H9 (cell line): Measurements from ENCODE around the gene HSD11B1L. TPM values are rescaled to one million over a fixed set of nuclear protein-coding genes. Genes with fewer than 3 reads are reported as not detected.

ENCODE experiments used
- DNase-seq: peaks from one replicate; pipeline ENCODE4 v3.0.0-alpha.2; 2017
- H2AFZ ChIP-seq: one replicate; pipeline ENCODE4 v1.6.1; 2013; ENCODE audit warnings: mild to moderate bottlenecking, low read length, control low read depth, moderate library complexity
- H2AK5ac ChIP-seq: 2 replicates; pipeline ENCODE4 v1.6.1; 2013; ENCODE audit warnings: low read length, control low read depth, mixed read lengths; ENCODE audit not compliant: insufficient read length
- H2BK120ac ChIP-seq: one replicate; pipeline ENCODE4 v1.6.1; 2013; ENCODE audit warnings: low read depth, mild to moderate bottlenecking, low read length, control low read depth, inconsistent platforms; ENCODE audit not compliant: poor library complexity, severe bottlenecking
- H2BK12ac ChIP-seq: 2 replicates; pipeline ENCODE4 v1.6.1; 2013; ENCODE audit warnings: low read length, control low read depth, mixed read lengths, low read depth; ENCODE audit not compliant: insufficient read length
- H2BK15ac ChIP-seq: 2 replicates; pipeline ENCODE4 v1.6.1; 2013; ENCODE audit warnings: low read depth, low read length, control low read depth
- H2BK20ac ChIP-seq: one replicate; pipeline ENCODE4 v1.6.1; 2013; ENCODE audit warnings: low read depth, mild to moderate bottlenecking, low read length, control low read depth, inconsistent platforms; ENCODE audit not compliant: poor library complexity, severe bottlenecking
- H2BK5ac ChIP-seq: 2 replicates; pipeline ENCODE4 v1.6.1; 2013; ENCODE audit warnings: low read length, control low read depth, mixed read lengths; ENCODE audit not compliant: insufficient read length
- H3K14ac ChIP-seq: 2 replicates; pipeline ENCODE4 v1.6.1; 2013; ENCODE audit warnings: low read length, control low read depth; ENCODE audit not compliant: insufficient read depth
- H3K18ac ChIP-seq: 2 replicates; pipeline ENCODE4 v1.6.1; 2013; ENCODE audit warnings: low read depth, mild to moderate bottlenecking, mixed read lengths, low read length, control low read depth; ENCODE audit not compliant: insufficient read length
- H3K23ac ChIP-seq: 2 replicates; pipeline ENCODE4 v1.6.1; 2013; ENCODE audit warnings: low read length, control low read depth, mixed read lengths, low read depth; ENCODE audit not compliant: insufficient read length
- H3K23me2 ChIP-seq: 2 replicates; pipeline ENCODE4 v1.6.1; 2013; ENCODE audit warnings: low read depth, mild to moderate bottlenecking, mixed read lengths, low read length, control low read depth; ENCODE audit not compliant: insufficient read length, poor library complexity, severe bottlenecking
- H3K27ac ChIP-seq: 2 replicates; pipeline ENCODE4 v1.5.1; 2013; ENCODE audit warnings: low read length, control low read depth, mixed read lengths, low read depth; ENCODE audit not compliant: insufficient read length
- H3K27me3 ChIP-seq: 2 replicates; pipeline ENCODE4 v1.6.1; 2013; ENCODE audit warnings: low read length, control low read depth, inconsistent platforms; ENCODE audit not compliant: insufficient read depth
- H3K4ac ChIP-seq: 2 replicates; pipeline ENCODE4 v1.6.1; 2013; ENCODE audit warnings: low read depth, mild to moderate bottlenecking, control low read depth, inconsistent platforms, low read length, moderate library complexity
- H3K4me1 ChIP-seq: 2 replicates; pipeline ENCODE4 v1.6.1; 2013; ENCODE audit warnings: low read length, control low read depth, inconsistent platforms; ENCODE audit not compliant: insufficient read depth
- H3K4me2 ChIP-seq: 2 replicates; pipeline ENCODE4 v1.6.1; 2013; ENCODE audit warnings: low read length, control low read depth, mixed read lengths; ENCODE audit not compliant: insufficient read length, insufficient read depth
- H3K56ac ChIP-seq: 2 replicates; pipeline ENCODE4 v1.6.1; 2013; ENCODE audit warnings: low read depth, mild to moderate bottlenecking, mixed read lengths, low read length, control low read depth; ENCODE audit not compliant: insufficient read length
- H3K79me1 ChIP-seq: 2 replicates; pipeline ENCODE4 v1.6.1; 2013; ENCODE audit warnings: low read depth, mild to moderate bottlenecking, moderate library complexity, low read length, control low read depth, inconsistent platforms; ENCODE audit not compliant: insufficient read depth, poor library complexity, severe bottlenecking
- H3K79me2 ChIP-seq: 2 replicates; pipeline ENCODE4 v1.6.1; 2013; ENCODE audit warnings: low read length, control low read depth, inconsistent platforms; ENCODE audit not compliant: insufficient read depth
- H3K9ac ChIP-seq: 2 replicates; pipeline ENCODE4 v1.6.1; 2013; ENCODE audit warnings: low read length, control low read depth, mixed read lengths; ENCODE audit not compliant: insufficient read length; ENCODE audit errors: extremely low read depth
- H3K9me3 ChIP-seq: one replicate; pipeline ENCODE4 v1.6.1; 2013; ENCODE audit warnings: low read depth, low read length, inconsistent platforms; ENCODE audit not compliant: control insufficient read depth
- H3T11ph ChIP-seq: one replicate; pipeline ENCODE4 v1.6.1; 2013; ENCODE audit warnings: mild to moderate bottlenecking, low read length, control low read depth, inconsistent platforms
- H4K20me1 ChIP-seq: one replicate; pipeline ENCODE4 v1.6.1; 2013; ENCODE audit not compliant: control insufficient read depth, insufficient read length, insufficient read depth
- H4K5ac ChIP-seq: 2 replicates; pipeline ENCODE4 v1.6.1; 2013; ENCODE audit warnings: low read depth, mild to moderate bottlenecking, mixed read lengths, low read length, control low read depth; ENCODE audit not compliant: insufficient read length
- H4K8ac ChIP-seq: replicated peaks from 2 replicates; pipeline ENCODE4 v1.6.1; 2013; ENCODE audit warnings: low read length, control low read depth, mixed read lengths, low read depth; ENCODE audit not compliant: insufficient read length
- H4K91ac ChIP-seq: 2 replicates; pipeline ENCODE4 v1.6.1; 2013; ENCODE audit warnings: low read depth, mild to moderate bottlenecking, moderate library complexity, mixed read lengths, low read length, control low read depth; ENCODE audit not compliant: insufficient read length
- H3K27ac Mint-ChIP-seq, 3 experiments: 2 replicates in 2 of 3; 3 replicates in 1 of 3; pipeline ENCODE4 v1.8.0; 2020 to 2021; ENCODE audit warnings: mixed read lengths in 3 of 3, mild to moderate bottlenecking in 1 of 3, moderate library complexity in 1 of 3
- H3K27me3 Mint-ChIP-seq: 2 replicates; pipeline ENCODE4 v1.8.0; 2021; ENCODE audit warnings: low read depth, mild to moderate bottlenecking, moderate library complexity, mixed read lengths
- H3K36me3 Mint-ChIP-seq, 3 experiments: 2 replicates in 2 of 3; 3 replicates in 1 of 3; pipeline ENCODE4 v1.8.0; 2020 to 2021; ENCODE audit warnings: low read depth in 3 of 3, mixed read lengths in 3 of 3; ENCODE audit not compliant: insufficient read depth in 1 of 3
- H3K4me1 Mint-ChIP-seq, 2 experiments: 2 replicates each; pipeline ENCODE4 v1.8.0; 2020; ENCODE audit warnings: mixed read lengths in 2 of 2
- H3K4me3 Mint-ChIP-seq, 2 experiments: 2 replicates in 1 of 2; 3 replicates in 1 of 2; pipeline ENCODE4 v1.8.0; 2020 to 2021; ENCODE audit warnings: mild to moderate bottlenecking in 2 of 2, mixed read lengths in 2 of 2, moderate library complexity in 1 of 2
- H3K9me3 Mint-ChIP-seq, 2 experiments: 2 replicates in 1 of 2; 3 replicates in 1 of 2; pipeline ENCODE4 v1.8.0; 2020; ENCODE audit warnings: mild to moderate bottlenecking in 2 of 2, mixed read lengths in 2 of 2, moderate library complexity in 1 of 2
- WGBS: extraction: QIAGEN DNeasy Blood & Tissue Kit; methylation state at CpG from one replicate; pipeline ENCODE4 v1.1.7; 2013; ENCODE audit warnings: missing lambda C conversion rate, low lambda C conversion rate, mixed read lengths; ENCODE audit not compliant: insufficient read length; ENCODE audit errors: extremely low coverage; 5-methylcytosine and 5-hydroxymethylcytosine counted together
- total RNA-seq: library from RNA; stranded (reverse); gene quantifications from 2 replicates; pipeline ENCODE4 v1.2.1, GENCODE V29; 2021
- TF ChIP-seq, protein P1 (sequence below): fragments of 200-600 bp; sonication (generic); conservative IDR thresholded peaks from 3 replicates; pipeline ENCODE4 v1.8.0; 2021; ENCODE audit warnings: antibody characterized with exemption, mild to moderate bottlenecking

The HSD11B1L gene
- total RNA-seq, 1 experiment from 2014 or later: 9.3 TPM

DNA sequence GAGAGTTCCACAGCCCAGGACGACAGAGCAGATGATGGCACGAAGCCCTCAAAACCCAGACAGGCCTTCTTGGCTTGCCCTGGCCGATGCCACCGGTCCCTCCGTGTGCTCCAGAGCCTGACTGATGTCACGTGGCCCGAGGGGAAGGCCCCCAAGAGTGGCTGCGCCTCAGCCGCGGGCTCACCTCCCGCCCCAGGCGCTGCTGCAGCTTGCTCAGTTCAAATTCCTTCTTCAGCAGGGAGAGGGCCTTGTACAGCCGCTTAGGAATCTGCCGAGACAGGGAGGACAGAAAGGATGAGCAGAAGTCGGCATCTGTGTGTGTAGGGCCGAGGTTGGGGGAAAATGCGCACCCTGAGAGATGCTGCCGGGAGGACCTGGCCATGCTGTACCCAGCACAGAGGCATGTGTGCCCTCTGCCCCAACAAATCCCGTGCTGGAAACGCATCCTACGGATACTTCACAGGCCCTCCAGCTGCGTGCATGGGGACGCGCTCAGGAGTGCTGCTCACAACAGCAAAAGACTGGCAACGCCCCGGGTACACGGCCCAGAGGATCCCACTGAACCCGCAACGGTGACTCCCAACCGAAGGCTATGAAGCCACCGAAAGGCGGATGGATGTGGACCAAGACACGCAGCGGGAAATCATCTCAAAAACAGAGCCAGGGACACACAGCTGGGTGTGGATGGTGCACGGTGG is 26.2 kb downstream of the HSD11B1L start:
- Mint-ChIP-seq H3K27ac (no peak overlapping the region), H3K4me3 (no peak overlapping the region), H3K36me3 (peaks cover 43 to 88% (median 70%) of the 10 kb centered on the region in 3 experiments), H3K27me3 (no peaks in the 10 kb centered on the region; the same call in 1 of the 2 replicates), H3K4me1 (no peaks in the 10 kb centered on the region), H3K9me3 (0 out of 5 replicates have a peak, but pooled peaks cover 0 to 3% of the 10 kb centered on the region in 2 experiments)
- Histone ChIP-seq H3K79me1 (no peaks in the 10 kb centered on the region), H3K4me1 (no peaks in the 10 kb centered on the region), H3T11ph (no peak overlapping the region), H2BK120ac (no peak overlapping the region), H4K5ac (no peak overlapping the region), H2BK15ac (no peak overlapping the region), H4K8ac (no peak overlapping the region), H3K18ac (no peak overlapping the region), H3K23ac (no peak overlapping the region), H4K20me1 (no peaks in the 10 kb centered on the region), H3K9me3 (no peaks in the 10 kb centered on the region), H3K27ac (no peak overlapping the region), H3K23me2 (peaks cover 2% of the 10 kb centered on the region), H2AK5ac (no peak overlapping the region), H2AFZ (no peak overlapping the region), H3K4ac (no peak overlapping the region), H3K79me2 (no peaks in the 10 kb centered on the region), H3K56ac (no peak overlapping the region), H3K14ac (no peak overlapping the region), H2BK12ac (no peak overlapping the region), H2BK5ac (no peak overlapping the region), H3K9ac (no peak overlapping the region), H3K27me3 (no peaks in the 10 kb centered on the region), H3K4me2 (no peak overlapping the region), H4K91ac (no peak overlapping the region), H2BK20ac (no peak overlapping the region)
- WGBS: no CpG with 5 or more reads among the region's 35 CpGs
- TF ChIP-seq, protein P1, sequence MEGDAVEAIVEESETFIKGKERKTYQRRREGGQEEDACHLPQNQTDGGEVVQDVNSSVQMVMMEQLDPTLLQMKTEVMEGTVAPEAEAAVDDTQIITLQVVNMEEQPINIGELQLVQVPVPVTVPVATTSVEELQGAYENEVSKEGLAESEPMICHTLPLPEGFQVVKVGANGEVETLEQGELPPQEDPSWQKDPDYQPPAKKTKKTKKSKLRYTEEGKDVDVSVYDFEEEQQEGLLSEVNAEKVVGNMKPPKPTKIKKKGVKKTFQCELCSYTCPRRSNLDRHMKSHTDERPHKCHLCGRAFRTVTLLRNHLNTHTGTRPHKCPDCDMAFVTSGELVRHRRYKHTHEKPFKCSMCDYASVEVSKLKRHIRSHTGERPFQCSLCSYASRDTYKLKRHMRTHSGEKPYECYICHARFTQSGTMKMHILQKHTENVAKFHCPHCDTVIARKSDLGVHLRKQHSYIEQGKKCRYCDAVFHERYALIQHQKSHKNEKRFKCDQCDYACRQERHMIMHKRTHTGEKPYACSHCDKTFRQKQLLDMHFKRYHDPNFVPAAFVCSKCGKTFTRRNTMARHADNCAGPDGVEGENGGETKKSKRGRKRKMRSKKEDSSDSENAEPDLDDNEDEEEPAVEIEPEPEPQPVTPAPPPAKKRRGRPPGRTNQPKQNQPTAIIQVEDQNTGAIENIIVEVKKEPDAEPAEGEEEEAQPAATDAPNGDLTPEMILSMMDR: no peak
- no peak for DNase-seq
